Stimulated activated CD8-positive, alpha-beta memory T cell treated with anti-CD3 and anti-CD28 coated beads, Interleukin-15, amount 100 ng/mL, for 1 hour (primary cell): ENCODE measurements around the gene APOBEC3G.
A peak's percentile ranks its signal among the peaks of the same experiment; 100 is the strongest.

ENCODE experiments used
- DNase-seq: peaks from one replicate; pipeline ENCODE4 v3.0.0-alpha.2; 2020; ENCODE audit warnings: low read depth

APOBEC3G gene

GRCh38 chr22:39091126-39092081 is 14.3 kb downstream of the APOBEC3G start:
- no peak for DNase-seq

DNA sequence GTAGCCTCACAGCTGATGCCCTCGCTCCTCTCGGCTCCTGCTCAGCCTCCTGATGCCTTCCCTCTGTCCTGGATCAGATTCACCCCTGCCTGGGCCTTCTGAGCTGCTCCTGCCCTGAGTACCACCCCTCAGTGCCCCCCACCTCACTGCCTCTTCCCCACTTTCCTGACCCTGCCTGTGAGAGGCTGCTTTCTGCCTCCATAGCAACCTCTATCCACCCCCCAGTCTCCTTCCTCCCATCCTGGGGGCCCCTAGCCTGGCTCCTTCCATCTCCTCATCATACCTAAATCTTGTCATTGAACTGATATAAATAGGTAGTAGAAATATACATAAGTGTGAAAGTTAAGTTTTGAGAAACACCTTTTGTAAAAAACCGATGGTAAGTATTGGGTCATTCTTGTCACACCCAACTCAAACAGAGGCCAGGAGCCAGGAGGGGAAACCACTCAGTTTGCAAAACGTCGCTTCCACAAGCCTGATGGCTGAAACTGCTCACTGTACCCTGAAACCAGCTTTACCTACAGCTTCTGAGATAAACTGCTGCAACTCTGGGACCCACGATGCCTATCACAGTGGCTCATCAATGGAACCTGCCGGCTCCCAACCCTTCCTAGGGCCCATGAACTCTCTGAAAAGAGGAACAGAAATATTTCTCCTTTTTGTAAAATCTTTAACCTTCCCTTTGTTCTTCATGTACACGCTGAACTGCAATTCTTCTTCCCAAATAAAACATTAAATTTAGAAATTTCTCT is 15.2 kb downstream of the APOBEC3G start:
- no peak for DNase-seq

GRCh38 chr22:39094717-39095389 is 17.8 kb downstream of the APOBEC3G start:
- DNase-seq: no peak

DNA sequence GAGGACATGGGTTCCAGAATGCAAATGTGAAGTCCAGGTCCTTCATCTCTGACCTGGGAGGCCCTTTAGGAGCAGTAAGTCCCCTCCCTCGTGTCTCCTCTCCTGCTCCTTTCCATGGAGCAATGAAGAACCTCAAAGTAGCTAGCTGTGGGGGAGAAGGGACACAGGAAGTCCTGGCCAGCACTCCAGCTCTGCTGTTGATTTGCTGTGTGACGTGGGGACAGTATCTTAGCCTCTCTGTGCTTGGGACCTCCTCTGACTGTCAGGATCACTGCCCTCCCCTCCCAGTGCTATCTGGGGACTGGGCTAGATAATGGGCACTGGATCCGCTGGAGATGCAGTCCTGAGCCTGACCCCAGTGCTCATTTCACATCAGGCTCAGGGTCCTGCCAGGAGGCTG is 18.9 kb downstream of the APOBEC3G start:
- no peak for DNase-seq

DNA sequence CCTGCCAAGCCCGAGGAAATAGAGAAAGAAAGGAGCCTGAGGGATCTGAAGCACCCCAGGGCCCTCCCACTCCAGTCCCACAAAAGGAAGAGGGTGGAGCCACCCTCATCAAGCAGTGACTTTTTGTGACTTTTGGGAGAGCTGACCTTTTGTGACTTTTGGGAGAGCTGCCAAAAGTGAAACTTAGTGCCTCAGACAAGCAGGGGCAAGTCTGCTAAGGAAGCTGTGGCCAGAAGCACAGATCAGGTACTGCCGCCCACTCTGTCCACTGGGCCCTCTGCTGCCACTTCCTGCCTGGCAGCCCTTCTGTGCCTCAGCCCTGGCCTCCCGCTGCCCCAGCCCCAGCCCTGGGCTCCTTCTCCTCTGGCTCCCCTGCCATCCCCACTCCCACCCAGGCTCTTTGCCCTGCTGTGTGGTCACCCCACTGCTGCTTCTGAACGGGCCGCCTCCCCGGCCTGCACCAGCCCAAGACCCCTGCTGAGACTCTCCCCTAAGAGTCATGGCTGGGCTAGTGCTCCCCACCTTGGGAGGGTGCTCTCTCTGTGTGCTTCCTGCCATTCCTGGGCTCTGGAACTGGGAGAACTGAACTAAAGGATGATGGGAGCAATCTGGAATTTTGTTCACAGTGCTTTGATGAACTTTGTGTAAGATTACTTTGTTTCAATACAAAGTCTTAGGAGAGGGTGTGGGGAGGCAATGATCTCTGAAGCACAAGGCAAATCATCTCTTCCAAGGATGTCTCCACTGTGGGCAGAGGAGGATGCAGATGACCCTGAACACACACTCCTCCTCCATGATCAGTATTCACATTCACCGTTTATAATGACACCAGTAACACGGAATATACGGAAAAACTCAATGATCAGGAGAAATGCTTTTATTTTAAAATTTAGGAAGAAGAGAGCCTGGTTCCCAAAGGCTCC is 20.3 kb downstream of the APOBEC3G start, which contains the start of gene APOBEC3H:
APOBEC3H (plus strand) TSS at position 147 of the 923 bp plus-strand sequence. CDS start 3,035 bp downstream, outside the sequence.
- DNase-seq: no peak

- DNase-seq: no peak
Observed at GRCh38 chr22:39098026-39098425, 21.0 kb downstream of the APOBEC3G start.

GRCh38 chr22:39098576-39098975 is 21.5 kb downstream of the APOBEC3G start:
- no peak for DNase-seq

DNA sequence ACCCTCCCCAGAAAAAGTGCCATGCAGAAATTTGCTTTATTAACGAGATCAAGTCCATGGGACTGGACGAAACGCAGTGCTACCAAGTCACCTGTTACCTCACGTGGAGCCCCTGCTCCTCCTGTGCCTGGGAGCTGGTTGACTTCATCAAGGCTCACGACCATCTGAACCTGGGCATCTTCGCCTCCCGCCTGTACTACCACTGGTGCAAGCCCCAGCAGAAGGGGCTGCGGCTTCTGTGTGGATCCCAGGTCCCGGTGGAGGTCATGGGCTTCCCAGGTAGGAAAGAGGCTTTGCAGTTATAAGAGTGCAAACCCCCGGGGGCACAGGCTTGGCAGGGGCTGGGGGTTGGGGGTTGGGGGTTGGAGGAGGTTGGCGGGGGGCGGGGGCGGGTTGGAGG is 24.2 kb downstream of the APOBEC3G start:
- no peak for DNase-seq

- DNase-seq: no peak
Observed at GRCh38 chr22:39103431-39103830, 26.4 kb downstream of the APOBEC3G start.

DNA sequence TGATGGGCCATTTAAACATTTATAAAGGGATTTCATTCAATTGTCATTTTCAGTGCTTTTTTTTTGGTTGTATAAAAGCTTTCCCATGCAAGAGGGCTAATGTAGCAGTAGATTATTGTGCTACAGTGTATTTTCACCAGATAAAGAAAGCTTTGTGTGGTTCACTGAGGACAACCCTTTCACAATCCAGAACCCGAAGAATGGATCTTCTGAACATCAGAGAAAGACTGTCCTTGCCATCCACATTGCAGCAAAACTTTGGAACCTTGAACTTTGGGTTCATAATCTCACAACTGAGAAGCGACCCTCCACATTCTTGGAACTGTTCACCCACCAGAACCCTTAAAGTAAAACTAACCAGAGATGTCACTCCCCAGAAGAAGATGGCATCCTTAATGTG is 29.3 kb downstream of the APOBEC3G start:
- no peak for DNase-seq

DNA sequence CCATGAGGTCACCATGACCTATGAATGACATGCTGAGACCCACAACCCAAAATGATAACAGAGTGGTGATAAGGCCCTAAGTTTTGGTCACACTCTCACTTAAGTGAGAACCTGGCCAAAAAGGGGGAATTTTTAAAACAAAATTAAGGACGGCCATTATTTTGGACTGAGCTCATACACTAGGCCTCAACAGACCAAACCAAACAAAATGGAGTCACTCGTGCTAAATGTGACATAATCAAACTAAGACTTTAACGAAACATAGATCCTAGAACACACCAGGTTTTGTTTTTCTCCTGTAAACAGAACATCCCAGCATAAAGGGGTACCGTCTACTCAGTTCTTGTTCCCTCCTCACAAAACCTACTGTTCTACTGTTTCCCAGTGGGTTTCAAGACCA is 31.4 kb downstream of the APOBEC3G start:
- no peak for DNase-seq

GRCh38 chr22:39109361-39109760 is 32.3 kb downstream of the APOBEC3G start:
- DNase-seq: no peak

GRCh38 chr22:39110631-39111561 is 33.8 kb downstream of the APOBEC3G start:
- DNase-seq: no peak

DNA sequence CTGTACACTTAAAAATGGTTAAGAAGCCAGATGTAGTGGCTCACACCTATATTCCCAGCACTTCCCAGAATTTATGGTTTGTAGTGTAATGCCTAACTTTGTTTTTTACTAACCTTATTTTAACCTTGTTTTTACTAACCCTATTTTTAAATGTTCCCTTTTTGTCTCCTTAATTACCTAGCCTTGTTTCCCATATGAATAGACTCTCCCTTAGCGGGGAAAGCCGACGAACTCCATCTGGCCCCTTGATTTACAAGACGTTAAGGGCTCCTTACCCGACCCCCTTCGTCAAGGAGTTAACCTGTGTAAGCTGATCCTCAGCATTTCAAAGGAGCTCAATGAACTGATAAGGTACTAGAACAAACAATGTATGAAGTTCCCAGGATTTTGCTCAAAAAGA is 37.0 kb downstream of the APOBEC3G start:
- DNase-seq: no peak

DNA sequence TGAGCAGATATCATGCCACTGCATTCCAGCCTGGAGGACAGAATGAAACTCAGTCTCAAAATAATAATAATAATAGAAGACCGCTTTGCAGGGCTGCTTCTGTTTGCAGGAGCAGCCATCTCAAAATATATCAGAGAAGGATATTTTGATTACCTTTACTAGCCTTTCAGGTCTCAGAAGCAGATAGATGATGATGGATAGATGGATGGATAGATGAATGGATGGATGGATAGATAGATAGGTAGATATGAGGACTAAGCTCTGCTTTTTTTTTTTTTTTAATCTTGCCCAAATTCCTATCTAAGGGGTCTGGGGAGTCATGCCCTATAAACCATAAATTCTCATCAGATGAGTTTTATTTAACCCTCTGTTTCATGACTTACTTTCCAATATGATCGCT is 38.5 kb downstream of the APOBEC3G start:
- no peak for DNase-seq

GRCh38 chr22:39115977-39116621 is 39.0 kb downstream of the APOBEC3G start:
- DNase-seq: no peak

GRCh38 chr22:39117585-39118191 is 40.6 kb downstream of the APOBEC3G start:
- DNase-seq: peak; percentile 52

- DNase-seq: no peak
Observed at GRCh38 chr22:39120983-39121382, 43.9 kb downstream of the APOBEC3G start.

- no peak for DNase-seq
Observed at GRCh38 chr22:39122772-39123470, 45.8 kb downstream of the APOBEC3G start.
